ENCODE data around the gene NTRK2.

The NTRK2 gene

DNA sequence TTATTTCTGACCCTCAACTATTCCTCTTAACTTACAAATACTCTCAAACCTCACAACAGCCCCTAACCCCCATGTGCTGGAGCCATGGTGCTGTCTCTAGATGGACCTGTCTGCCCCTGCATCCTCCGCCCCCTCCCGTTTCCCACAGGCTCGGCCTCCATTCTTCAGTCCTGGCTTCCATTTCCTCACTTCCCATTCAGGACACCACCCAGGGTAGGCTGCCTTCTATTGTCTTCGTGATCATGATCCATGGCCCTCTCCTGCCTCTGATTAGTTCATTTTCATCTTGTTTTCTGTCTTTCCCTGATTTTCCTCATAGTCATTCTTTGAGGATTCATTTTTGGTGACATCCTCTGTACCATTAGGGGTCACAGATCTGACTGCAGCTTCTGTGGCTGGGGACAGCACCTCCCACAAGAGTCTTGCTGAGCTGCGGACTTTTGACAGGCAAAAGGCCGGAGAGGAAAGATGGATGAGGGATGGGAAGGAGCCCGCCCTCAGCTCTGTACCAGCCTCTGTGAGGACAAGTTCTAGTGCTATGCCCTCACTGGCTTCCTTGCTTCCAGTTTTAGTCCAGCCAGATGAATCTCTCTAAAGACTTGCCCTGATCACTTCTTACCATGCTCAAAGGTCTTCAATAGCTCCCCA is 255.8 kb downstream of the NTRK2 start:
- Histone ChIP-seq H3K4me1 (ENCODE audit: control insufficient read depth, low read length) (no peaks in the 10 kb centered on the region), H3K27me3 (ENCODE audit: control insufficient read depth, low read length) (no peaks in the 10 kb centered on the region), H3K4me2 (ENCODE audit: low read length) (no peak overlapping the region), H3K27ac (ENCODE audit: low read depth, low read length) (no peak overlapping the region), H3K79me2 (ENCODE audit: control insufficient read depth, low read length) (no peaks in the 10 kb centered on the region), H3K9me3 (ENCODE audit: control insufficient read depth, insufficient read depth, low read length) (no peaks in the 10 kb centered on the region), H4K20me1 (ENCODE audit: control insufficient read depth, insufficient read depth, low read depth, low read length) (no peaks in the 10 kb centered on the region), H3K4me3 (ENCODE audit: low read length) (no peak overlapping the region), H3F3A (ENCODE audit: control insufficient read depth, insufficient read depth) (no peaks in the 10 kb centered on the region), H3K9me2 (replicated peaks; ENCODE audit: control insufficient read depth, low read length) (no peaks in the 10 kb centered on the region), H3K36me3 (ENCODE audit: control insufficient read depth, low read length) (no peaks in the 10 kb centered on the region)
- TF ChIP-seq, protein P1, sequence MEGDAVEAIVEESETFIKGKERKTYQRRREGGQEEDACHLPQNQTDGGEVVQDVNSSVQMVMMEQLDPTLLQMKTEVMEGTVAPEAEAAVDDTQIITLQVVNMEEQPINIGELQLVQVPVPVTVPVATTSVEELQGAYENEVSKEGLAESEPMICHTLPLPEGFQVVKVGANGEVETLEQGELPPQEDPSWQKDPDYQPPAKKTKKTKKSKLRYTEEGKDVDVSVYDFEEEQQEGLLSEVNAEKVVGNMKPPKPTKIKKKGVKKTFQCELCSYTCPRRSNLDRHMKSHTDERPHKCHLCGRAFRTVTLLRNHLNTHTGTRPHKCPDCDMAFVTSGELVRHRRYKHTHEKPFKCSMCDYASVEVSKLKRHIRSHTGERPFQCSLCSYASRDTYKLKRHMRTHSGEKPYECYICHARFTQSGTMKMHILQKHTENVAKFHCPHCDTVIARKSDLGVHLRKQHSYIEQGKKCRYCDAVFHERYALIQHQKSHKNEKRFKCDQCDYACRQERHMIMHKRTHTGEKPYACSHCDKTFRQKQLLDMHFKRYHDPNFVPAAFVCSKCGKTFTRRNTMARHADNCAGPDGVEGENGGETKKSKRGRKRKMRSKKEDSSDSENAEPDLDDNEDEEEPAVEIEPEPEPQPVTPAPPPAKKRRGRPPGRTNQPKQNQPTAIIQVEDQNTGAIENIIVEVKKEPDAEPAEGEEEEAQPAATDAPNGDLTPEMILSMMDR (IDR thresholded peaks at IDR 0.05; ENCODE audit: low read depth, low read length, poor library complexity, severe bottlenecking), result no peak

DNA sequence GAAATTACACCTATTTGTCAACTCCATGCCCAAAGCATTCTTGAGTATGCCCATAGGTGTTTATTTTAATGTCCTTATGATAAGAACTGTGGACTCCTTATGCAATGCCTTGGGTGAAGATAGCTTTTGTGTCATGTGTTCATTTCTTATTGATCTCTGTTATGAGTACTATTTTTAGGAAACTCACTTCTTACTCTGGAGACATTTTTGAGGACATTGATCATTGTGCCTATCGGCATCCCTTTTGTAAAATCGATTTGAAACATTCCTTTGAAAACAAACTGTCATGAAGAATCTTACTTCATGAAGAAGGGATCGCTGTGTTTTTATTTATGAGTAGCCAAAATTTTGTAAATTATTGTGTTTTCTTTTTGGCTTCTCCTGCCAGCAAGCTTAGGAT is 257.3 kb downstream of the NTRK2 start:
- no peak overlapping the region for H3K4me3 ChIP-seq (ENCODE audit: low read length)
- no peak overlapping the region for H3K27ac ChIP-seq (ENCODE audit: low read depth, low read length)
- H3K4me2 ChIP-seq (ENCODE audit: low read length), result no peak overlapping the region
- H3K9me3 ChIP-seq (ENCODE audit: control insufficient read depth, insufficient read depth, low read length), result no peaks in the 10 kb centered on the region
- TF ChIP-seq, protein P1 (IDR thresholded peaks at IDR 0.05; ENCODE audit: low read depth, low read length, poor library complexity, severe bottlenecking), result no peak
- TF ChIP-seq EZH2phosphoT487 (IDR thresholded peaks at IDR 0.05; ENCODE audit: borderline replicate concordance, low read length), result no peak
- H3K9me2 ChIP-seq (replicated peaks; ENCODE audit: control insufficient read depth, low read length), result no peaks in the 10 kb centered on the region
- H3K4me1 ChIP-seq (ENCODE audit: control insufficient read depth, low read length), result no peaks in the 10 kb centered on the region
- no peaks in the 10 kb centered on the region for H3F3A ChIP-seq (ENCODE audit: control insufficient read depth, insufficient read depth)
- H4K20me1 ChIP-seq (ENCODE audit: control insufficient read depth, insufficient read depth, low read depth, low read length), result no peaks in the 10 kb centered on the region
- no peaks in the 10 kb centered on the region for H3K36me3 ChIP-seq (ENCODE audit: control insufficient read depth, low read length)
- no peaks in the 10 kb centered on the region for H3K79me2 ChIP-seq (ENCODE audit: control insufficient read depth, low read length)
- H3K27me3 ChIP-seq (ENCODE audit: control insufficient read depth, low read length), result no peaks in the 10 kb centered on the region

DNA sequence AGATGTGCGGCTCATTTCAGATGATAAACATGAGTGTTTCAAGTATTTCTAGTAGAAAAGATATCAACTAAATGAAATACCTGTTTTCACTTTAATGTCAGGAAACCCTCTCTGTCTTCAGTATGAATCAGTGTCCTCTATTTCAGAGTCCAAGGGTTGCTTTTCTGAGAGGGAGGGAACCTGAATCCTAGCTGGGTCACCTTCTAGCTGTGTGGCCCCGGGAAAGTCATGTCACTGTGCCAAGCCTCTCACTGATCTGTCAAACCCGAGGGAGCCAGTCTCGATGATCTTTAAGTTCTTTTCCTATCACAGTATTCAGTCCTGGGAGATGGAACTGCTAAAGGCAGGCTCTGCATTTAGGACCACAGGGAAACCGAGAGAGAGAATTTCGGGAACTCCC is 258.9 kb downstream of the NTRK2 start:
- no peaks in the 10 kb centered on the region for H4K20me1 ChIP-seq (ENCODE audit: control insufficient read depth, insufficient read depth, low read depth, low read length)
- no peak overlapping the region for H3K27ac ChIP-seq (ENCODE audit: low read depth, low read length)
- H3K4me1 ChIP-seq (ENCODE audit: control insufficient read depth, low read length), result no peaks in the 10 kb centered on the region
- no peaks in the 10 kb centered on the region for H3K9me2 ChIP-seq (replicated peaks; ENCODE audit: control insufficient read depth, low read length)
- no peak for TF ChIP-seq EZH2phosphoT487 (IDR thresholded peaks at IDR 0.05; ENCODE audit: borderline replicate concordance, low read length)
- TF ChIP-seq, protein P1 (IDR thresholded peaks at IDR 0.05; ENCODE audit: low read depth, low read length, poor library complexity, severe bottlenecking), result no peak
- no peak overlapping the region for H3K4me2 ChIP-seq (ENCODE audit: low read length)
- no peak overlapping the region for H3K4me3 ChIP-seq (ENCODE audit: low read length)
- no peaks in the 10 kb centered on the region for H3K36me3 ChIP-seq (ENCODE audit: control insufficient read depth, low read length)
- no peaks in the 10 kb centered on the region for H3K27me3 ChIP-seq (ENCODE audit: control insufficient read depth, low read length)
- H3K9me3 ChIP-seq (ENCODE audit: control insufficient read depth, insufficient read depth, low read length), result no peaks in the 10 kb centered on the region
- no peaks in the 10 kb centered on the region for H3F3A ChIP-seq (ENCODE audit: control insufficient read depth, insufficient read depth)
- H3K79me2 ChIP-seq (ENCODE audit: control insufficient read depth, low read length), result no peaks in the 10 kb centered on the region
